K562 (cell line): ENCODE measurements around the gene CLCNKA. TPM values are rescaled to one million over a fixed set of nuclear protein-coding genes. Genes with fewer than 3 reads are reported as not detected.

Experiments used
- BCL6 ChIP-seq: fragments of 250-450 bp; sonication (Bioruptor Pico); IDR thresholded peaks from 2 replicates; pipeline ENCODE4 v1.4.0; 2020
- BRF2 ChIP-seq: IDR thresholded peaks from 3 replicates; pipeline ENCODE4 v1.6.1; 2011; ENCODE audit warnings: borderline replicate concordance, mild to moderate bottlenecking; ENCODE audit not compliant: insufficient read length, insufficient read depth
- CAMTA2 ChIP-seq: fragments of 250-450 bp; sonication (Bioruptor Pico); conservative IDR thresholded peaks from 2 replicates; pipeline ENCODE4 v1.5.1; 2022
- ELF4 ChIP-seq: fragments of 450-650 bp; formaldehyde crosslinking; IDR thresholded peaks from 2 replicates; pipeline ENCODE4 v1.4.0; 2022; ENCODE audit warnings: missing genetic modification characterization
- EWSR1 ChIP-seq: fragments of 450-650 bp; IDR thresholded peaks from 2 replicates; pipeline ENCODE4 v1.6.1; 2018; ENCODE audit warnings: borderline replicate concordance, mild to moderate bottlenecking, low read depth, moderate library complexity; ENCODE audit not compliant: partially characterized antibody
- HIVEP1 ChIP-seq: fragments of 250-450 bp; sonication (Bioruptor Pico); IDR thresholded peaks from 2 replicates; pipeline ENCODE4 v1.4.0; 2020; ENCODE audit warnings: mild to moderate bottlenecking
- HSF4 ChIP-seq: fragments of 250-450 bp; sonication (Bioruptor Pico); IDR thresholded peaks from 2 replicates; pipeline ENCODE4 v2.1.2; 2022; ENCODE audit warnings: mild to moderate bottlenecking, moderate library complexity, borderline replicate concordance
- PCBP2 ChIP-seq: fragments of 200-400 bp; formaldehyde crosslinking; IDR thresholded peaks from 2 replicates; pipeline ENCODE4 v1.6.1; 2018; ENCODE audit warnings: low read length, low read depth, mild to moderate bottlenecking, moderate library complexity; ENCODE audit not compliant: poor library complexity, severe bottlenecking
- SAFB2 ChIP-seq: fragments of 200-400 bp; formaldehyde crosslinking; IDR thresholded peaks from 2 replicates; pipeline ENCODE4 v1.6.1; 2018; ENCODE audit warnings: borderline replicate concordance, low read length, low read depth, moderate library complexity; ENCODE audit not compliant: severe bottlenecking
- SAP30 ChIP-seq: fragments of 200-600 bp; sonication (generic); IDR thresholded peaks from 2 replicates; pipeline ENCODE4 v1.6.1; 2012; ENCODE audit warnings: borderline replicate concordance, low read depth, mild to moderate bottlenecking, moderate library complexity, low read length, control low read depth, inconsistent platforms; ENCODE audit not compliant: insufficient read depth, poor library complexity, severe bottlenecking
- STAT5B ChIP-seq: fragments of 250-450 bp; sonication (Bioruptor Pico); IDR thresholded peaks from 2 replicates; pipeline ENCODE4 v1.8.0; 2021; ENCODE audit warnings: mild to moderate bottlenecking, inconsistent platforms
- XRCC5 ChIP-seq: fragments of 200-400 bp; formaldehyde crosslinking; IDR thresholded peaks from 2 replicates; pipeline ENCODE4 v1.6.1; 2017; ENCODE audit warnings: low read depth, mild to moderate bottlenecking, low read length
- ZMIZ1 ChIP-seq, 2 experiments: fragments of 150-350 bp in 1 of 2; IDR thresholded peaks; 2 replicates each; pipeline ENCODE4 v1.6.1; 2012 to 2016; ENCODE audit warnings: low read depth in 2 of 2, low read length in 2 of 2, mild to moderate bottlenecking in 1 of 2, moderate library complexity in 1 of 2
- ZNF274 ChIP-seq: IDR thresholded peaks from 2 replicates; pipeline ENCODE4 v1.6.1; 2011; ENCODE audit warnings: low read depth, mild to moderate bottlenecking, low read length, moderate library complexity, borderline replicate concordance
- ZNF408 ChIP-seq: fragments of 250-450 bp; sonication (Bioruptor Pico); IDR thresholded peaks from 2 replicates; pipeline ENCODE4 v1.4.0; 2020; ENCODE audit warnings: low read depth, mild to moderate bottlenecking, moderate library complexity
- ZNF431 ChIP-seq: sonication (generic); formaldehyde crosslinking; IDR thresholded peaks from 2 replicates; pipeline ENCODE4 v1.8.0; 2022; ENCODE audit warnings: mild to moderate bottlenecking, missing genetic modification reagents
- ZNF609 ChIP-seq: sonication (generic); formaldehyde crosslinking; IDR thresholded peaks from 2 replicates; pipeline ENCODE4 v1.8.1; 2023; ENCODE audit warnings: missing genetic modification reagents, mild to moderate bottlenecking, borderline replicate concordance
- polyA plus RNA-seq, 8 experiments: library from polyadenylated mRNA; depleted of rRNA in 4 of 8; stranded (reverse) in 5 of 8; unstranded in 3 of 8; fragments of >200 nt; fragmentation: Nextera tagmentation in 2 of 8; fragmentation: Illumina TruSeq in 1 of 8; extraction: Ambion mirVana in 2 of 8; extraction: Trizol in 1 of 8; gene quantifications; 2 replicates each; pipeline versions ENCODE4 v1.2.1 to v1.2.3, GENCODE V29; 2011 to 2014; ENCODE audit warnings: inconsistent platforms in 1 of 8, missing spikeins in 1 of 8
- total RNA-seq, 7 experiments: library from RNA; depleted of rRNA in 6 of 7; stranded (reverse); fragments of >200 nt in 6 of 7; fragmentation: Illumina TruSeq in 2 of 7; extraction: Trizol in 2 of 7; gene quantifications; 2 replicates each; pipeline versions ENCODE4 v1.2.1 to v1.2.3, GENCODE V29; 2011 to 2021; ENCODE audit warnings: low replicate concordance in 1 of 7

Gene CLCNKA
- total and polyA plus RNA-seq, 9 of the 15 experiments (the other 6 are each of a cell fraction or from before 2014, with no cell fraction given): 0.03 to 0.37 (median 0.10) TPM; not detected in 3

- TF ChIP-seq ZNF609 (no peak), EWSR1 (no peak), HSF4 (CRISPR knock-in tag) (no peak), STAT5B (CRISPR knock-in tag) (no peak), CAMTA2 (CRISPR knock-in tag) (no peak), ZNF431 (CRISPR knock-in tag) (no peak), ZMIZ1 (IDR thresholded peaks at IDR 0.05; ENCODE audit: low read depth in 2 of 2, low read length in 2 of 2) (no peak), BRF2 (no peak), ZNF408 (CRISPR knock-in tag) (no peak), ZNF274 (no peak), PCBP2 (no peak), ELF4 (CRISPR knock-in tag) (peak; percentile 82), SAFB2 (no peak), HIVEP1 (CRISPR knock-in tag) (no peak), BCL6 (CRISPR knock-in tag) (no peak), XRCC5 (0 out of 2 replicates have a peak, but pooled peaks have one; percentile 49), SAP30 (peak; percentile 88)
Measured at GRCh38 chr1:15975805-15976680, 45.8 kb upstream of the CLCNKA start, which contains the start of gene ZBTB17 (continued).
